DND-41 (cell line): ENCODE data around the gene UIMC1.

Source experiments
- ATAC-seq: fragments of 200-7000 bp; cut with Tn5 transposase; 3 replicates; pipeline ENCODE4 v1.9.1; 2021; ENCODE audit warnings: low read depth; ENCODE audit not compliant: insufficient read depth
- DNase-seq: peaks from one replicate; pipeline ENCODE4 v3.0.0-alpha.2; 2020
- H2AFZ ChIP-seq: 2 replicates; pipeline ENCODE4 v1.6.0; 2012; ENCODE audit warnings: low read depth, low read length
- H3K27ac ChIP-seq: 2 replicates; pipeline ENCODE4 v1.5.1; 2012; ENCODE audit warnings: low read length, inconsistent platforms
- H3K27me3 ChIP-seq: fragments of 200-600 bp; sonication (generic); 2 replicates; pipeline ENCODE4 v1.6.0; 2012; ENCODE audit warnings: low read length, mild to moderate bottlenecking, inconsistent platforms; ENCODE audit not compliant: insufficient read depth, poor library complexity
- H3K36me3 ChIP-seq: 2 replicates; pipeline ENCODE4 v1.5.1; 2012; ENCODE audit warnings: low read length, inconsistent platforms; ENCODE audit not compliant: insufficient read depth
- H3K4me1 ChIP-seq: 2 replicates; pipeline ENCODE4 v1.5.1; 2012; ENCODE audit warnings: mild to moderate bottlenecking, low read length; ENCODE audit not compliant: insufficient read depth
- H3K4me2 ChIP-seq: 2 replicates; pipeline ENCODE4 v1.6.0; 2012; ENCODE audit warnings: mild to moderate bottlenecking, moderate library complexity, low read length, inconsistent platforms; ENCODE audit not compliant: insufficient read depth
- H3K4me3 ChIP-seq, 2 experiments: fragments of 200-600 bp in 1 of 2; shearing (Covaris generic) in 1 of 2; 2 replicates each; pipeline ENCODE4 v1.5.1; 2012 to 2016; ENCODE audit warnings: inconsistent platforms in 2 of 2, low read length in 2 of 2, mild to moderate bottlenecking in 2 of 2, low read depth in 1 of 2, moderate library complexity in 1 of 2
- H3K79me2 ChIP-seq: 2 replicates; pipeline ENCODE4 v1.6.0; 2012; ENCODE audit warnings: low read length, inconsistent platforms; ENCODE audit not compliant: insufficient read depth
- H3K9ac ChIP-seq: 2 replicates; pipeline ENCODE4 v1.6.0; 2012; ENCODE audit warnings: low read depth, mild to moderate bottlenecking, inconsistent platforms, low read length, moderate library complexity
- H3K9me3 ChIP-seq: 2 replicates; pipeline ENCODE4 v1.5.1; 2012; ENCODE audit warnings: low read length, moderate library complexity, mild to moderate bottlenecking, inconsistent platforms; ENCODE audit not compliant: insufficient read depth, severe bottlenecking
- H4K20me1 ChIP-seq: 2 replicates; pipeline ENCODE4 v1.6.0; 2012; ENCODE audit warnings: low read length; ENCODE audit not compliant: insufficient read depth
- EZH2 ChIP-seq: IDR thresholded peaks from 3 replicates; pipeline ENCODE4 v1.6.1; 2012; ENCODE audit warnings: borderline replicate concordance, low read depth, mild to moderate bottlenecking, moderate library complexity, low read length, inconsistent platforms; ENCODE audit not compliant: severe bottlenecking
- TF ChIP-seq, protein P1 (sequence below): IDR thresholded peaks from 2 replicates; pipeline ENCODE4 v1.5.1; 2012; ENCODE audit warnings: borderline replicate concordance, low read length, moderate library complexity, mild to moderate bottlenecking; ENCODE audit not compliant: poor library complexity, severe bottlenecking; ENCODE audit errors: extremely low read depth

Gene UIMC1

DNA sequence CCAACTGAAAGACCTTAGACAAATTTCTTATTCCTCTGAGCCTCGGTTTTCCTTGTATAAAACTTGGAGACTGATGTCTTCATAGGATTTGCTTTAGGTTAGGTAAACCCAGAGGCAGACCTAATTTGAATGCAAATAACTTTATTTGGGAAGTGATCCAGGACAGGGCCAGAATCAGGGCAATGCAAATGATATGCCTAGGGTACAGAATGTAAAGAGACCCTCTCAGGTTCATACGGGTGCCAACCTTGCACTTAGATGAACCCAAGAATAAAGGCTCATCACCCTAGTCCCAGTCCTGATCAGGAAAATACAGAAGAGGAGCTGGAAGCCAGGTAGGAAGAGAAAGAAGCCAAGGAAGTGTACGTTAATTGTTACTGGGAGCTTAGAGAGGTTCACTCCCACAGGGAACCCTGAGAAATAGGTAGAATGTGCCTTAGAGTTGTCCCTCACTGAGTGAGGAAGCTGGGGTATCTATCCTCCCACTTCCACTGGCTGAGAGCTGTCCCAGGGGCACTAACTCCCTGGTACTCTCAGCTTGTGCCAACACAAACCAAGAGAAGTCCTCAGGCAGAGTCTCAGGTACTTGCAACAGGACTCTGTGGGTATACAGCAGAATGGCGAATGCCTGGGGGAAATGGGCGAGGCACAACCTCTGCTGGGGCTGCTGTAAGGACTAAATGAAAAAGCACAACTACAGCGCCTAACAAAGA is 104.3 kb downstream of the UIMC1 start:
- H2AFZ ChIP-seq, result no peak overlapping the region
- no peak overlapping the region for H3K9ac ChIP-seq
- no peak overlapping the region for H3K4me3 ChIP-seq
- H3K79me2 ChIP-seq, result no peaks in the 10 kb centered on the region
- no peaks in the 10 kb centered on the region for H3K9me3 ChIP-seq
- no peak for TF ChIP-seq EZH2
- TF ChIP-seq, protein P1, sequence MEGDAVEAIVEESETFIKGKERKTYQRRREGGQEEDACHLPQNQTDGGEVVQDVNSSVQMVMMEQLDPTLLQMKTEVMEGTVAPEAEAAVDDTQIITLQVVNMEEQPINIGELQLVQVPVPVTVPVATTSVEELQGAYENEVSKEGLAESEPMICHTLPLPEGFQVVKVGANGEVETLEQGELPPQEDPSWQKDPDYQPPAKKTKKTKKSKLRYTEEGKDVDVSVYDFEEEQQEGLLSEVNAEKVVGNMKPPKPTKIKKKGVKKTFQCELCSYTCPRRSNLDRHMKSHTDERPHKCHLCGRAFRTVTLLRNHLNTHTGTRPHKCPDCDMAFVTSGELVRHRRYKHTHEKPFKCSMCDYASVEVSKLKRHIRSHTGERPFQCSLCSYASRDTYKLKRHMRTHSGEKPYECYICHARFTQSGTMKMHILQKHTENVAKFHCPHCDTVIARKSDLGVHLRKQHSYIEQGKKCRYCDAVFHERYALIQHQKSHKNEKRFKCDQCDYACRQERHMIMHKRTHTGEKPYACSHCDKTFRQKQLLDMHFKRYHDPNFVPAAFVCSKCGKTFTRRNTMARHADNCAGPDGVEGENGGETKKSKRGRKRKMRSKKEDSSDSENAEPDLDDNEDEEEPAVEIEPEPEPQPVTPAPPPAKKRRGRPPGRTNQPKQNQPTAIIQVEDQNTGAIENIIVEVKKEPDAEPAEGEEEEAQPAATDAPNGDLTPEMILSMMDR, result no peak
- no peaks in the 10 kb centered on the region for H4K20me1 ChIP-seq
- no peaks in the 10 kb centered on the region for H3K4me1 ChIP-seq
- ATAC-seq (no peak), DNase-seq (no peak)
- peaks cover 46% of the 10 kb centered on the region for H3K36me3 ChIP-seq
- H3K4me2 ChIP-seq, result no peak overlapping the region
- H3K27ac ChIP-seq, result no peak overlapping the region
- H3K27me3 ChIP-seq, result no peaks in the 10 kb centered on the region

DNA sequence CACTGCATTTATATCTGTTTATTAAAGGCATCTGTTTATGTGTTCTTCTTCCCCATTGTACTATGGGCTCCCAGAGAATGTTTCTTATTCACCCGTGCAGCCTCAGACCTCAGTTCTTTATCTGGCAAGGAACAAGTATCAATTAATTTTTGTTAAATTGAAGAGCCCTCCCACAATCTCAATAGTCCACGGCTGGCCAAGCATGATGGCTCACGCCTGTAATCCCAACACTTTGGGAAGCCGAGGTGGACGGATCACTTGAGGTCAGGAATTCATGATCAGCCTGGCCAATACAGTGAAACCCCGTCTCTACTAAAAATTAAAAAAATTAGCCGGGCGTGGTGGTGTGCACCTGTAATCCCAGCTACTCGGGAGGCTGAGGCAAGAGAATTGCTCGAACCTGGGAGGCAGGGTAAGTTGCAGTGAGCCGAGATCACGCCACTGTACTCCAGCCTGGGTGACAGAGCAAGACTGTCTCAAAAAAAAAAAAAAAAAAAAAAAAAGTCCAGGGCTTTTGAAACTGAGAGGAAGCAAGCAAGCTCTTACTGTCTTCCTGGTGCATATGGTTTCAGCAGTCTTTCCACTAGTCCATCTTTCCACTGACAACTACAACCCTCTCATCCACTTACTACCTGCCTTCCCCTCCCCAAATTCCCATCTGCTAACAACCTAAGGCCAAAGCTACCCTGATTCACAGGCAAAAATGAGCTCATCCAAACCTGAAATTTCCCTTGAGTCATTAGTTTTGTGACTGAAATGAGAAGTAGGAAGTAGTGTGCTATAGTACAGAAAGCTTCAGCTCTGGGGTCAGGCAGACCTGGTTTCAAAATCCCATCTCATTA is 105.1 kb downstream of the UIMC1 start:
- Histone ChIP-seq H3K79me2 (no peaks in the 10 kb centered on the region), H3K27me3 (no peaks in the 10 kb centered on the region), H4K20me1 (no peaks in the 10 kb centered on the region), H3K4me1 (no peaks in the 10 kb centered on the region), H3K4me3 (no peak overlapping the region), H2AFZ (no peak overlapping the region), H3K9ac (no peak overlapping the region), H3K36me3 (peaks cover 38% of the 10 kb centered on the region), H3K27ac (no peak overlapping the region), H3K4me2 (no peak overlapping the region), H3K9me3 (no peaks in the 10 kb centered on the region)
- no peak for DNase-seq
- TF ChIP-seq, protein P1, result no peak
- no peak for TF ChIP-seq EZH2
- no peak for ATAC-seq

DNA sequence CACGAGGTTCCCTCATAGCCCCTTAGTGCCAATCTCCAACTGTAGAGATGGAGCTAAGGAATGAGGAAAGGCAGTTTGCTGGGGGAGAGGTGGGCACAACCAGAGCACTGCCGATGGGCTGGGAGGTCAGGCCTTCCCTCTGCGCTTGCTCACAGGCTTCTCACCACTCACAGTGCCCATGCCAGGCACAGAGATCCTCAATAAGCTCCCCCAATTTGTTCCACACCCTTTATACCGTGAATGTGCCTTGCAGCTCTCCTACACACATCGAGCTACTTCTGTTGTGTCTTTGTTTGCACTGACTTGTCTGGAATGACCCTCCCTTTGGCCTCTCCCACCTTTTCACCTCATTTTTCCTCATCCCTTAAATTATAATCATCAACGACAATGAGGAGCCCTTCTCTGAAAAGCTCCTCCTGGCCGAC is 105.8 kb downstream of the UIMC1 start:
- Histone ChIP-seq H3K4me3 (no peak overlapping the region), H3K27ac (no peak overlapping the region), H3K4me2 (no peak overlapping the region), H3K79me2 (no peaks in the 10 kb centered on the region), H3K36me3 (peaks cover 31% of the 10 kb centered on the region), H3K9ac (no peak overlapping the region), H3K27me3 (no peaks in the 10 kb centered on the region), H3K9me3 (no peaks in the 10 kb centered on the region), H4K20me1 (no peaks in the 10 kb centered on the region), H2AFZ (no peak overlapping the region), H3K4me1 (no peaks in the 10 kb centered on the region)
- TF ChIP-seq, protein P1, result no peak
- no peak for TF ChIP-seq EZH2
- DNase-seq (no peak), ATAC-seq (0 out of 3 replicates have a peak, but pooled peaks have one; percentile 12)
